Hepatocyte (in vitro differentiated cells): ENCODE results near the gene KCNC4. TPM values are rescaled to one million over a fixed set of nuclear protein-coding genes. Genes with fewer than 3 reads are reported as not detected.

Experiments used
- DNase-seq: peaks from one replicate; pipeline ENCODE4 v3.0.0-alpha.2; 2016; ENCODE audit warnings: low spot score
- H2AFZ ChIP-seq: fragments of 200-600 bp; sonication (generic); 2 replicates; pipeline ENCODE4 v1.6.0; 2016; ENCODE audit warnings: antibody characterized with exemption, mild to moderate bottlenecking
- H3K27ac ChIP-seq: fragments of 200-600 bp; sonication (generic); 2 replicates; pipeline ENCODE4 v1.5.1; 2016; ENCODE audit warnings: mild to moderate bottlenecking
- H3K27me3 ChIP-seq: fragments of 200-600 bp; sonication (generic); 2 replicates; pipeline ENCODE4 v1.6.1; 2016
- H3K36me3 ChIP-seq: fragments of 200-600 bp; sonication (generic); replicated peaks from 2 replicates; pipeline ENCODE4 v1.5.1; 2016; ENCODE audit warnings: low read depth; ENCODE audit not compliant: insufficient read depth
- H3K4me1 ChIP-seq: fragments of 200-600 bp; sonication (generic); 2 replicates; pipeline ENCODE4 v1.5.1; 2016; ENCODE audit warnings: mild to moderate bottlenecking, moderate library complexity; ENCODE audit not compliant: insufficient read depth
- H3K4me2 ChIP-seq: fragments of 200-600 bp; sonication (generic); 2 replicates; pipeline ENCODE4 v1.6.0; 2016
- H3K4me3 ChIP-seq: fragments of 200-600 bp; sonication (generic); 2 replicates; pipeline ENCODE4 v1.5.1; 2016; ENCODE audit warnings: mild to moderate bottlenecking
- H3K79me2 ChIP-seq: fragments of 200-600 bp; sonication (generic); 2 replicates; pipeline ENCODE4 v1.6.0; 2017; ENCODE audit warnings: mild to moderate bottlenecking
- H3K9me2 ChIP-seq: fragments of 200-600 bp; sonication (generic); replicated peaks from 2 replicates; pipeline ENCODE4 v1.6.0; 2017; ENCODE audit warnings: mild to moderate bottlenecking; ENCODE audit not compliant: insufficient read depth
- H3K9me3 ChIP-seq: fragments of 200-600 bp; sonication (generic); 2 replicates; pipeline ENCODE4 v1.5.1; 2016; ENCODE audit warnings: low read depth, mild to moderate bottlenecking
- H4K20me1 ChIP-seq: fragments of 200-600 bp; sonication (generic); 2 replicates; pipeline ENCODE4 v1.6.0; 2016; ENCODE audit warnings: mild to moderate bottlenecking; ENCODE audit not compliant: insufficient read depth, poor library complexity, severe bottlenecking
- CTCF ChIP-seq: fragments of 200-600 bp; sonication (generic); IDR thresholded peaks from 2 replicates; pipeline ENCODE4 v1.5.1; 2016; ENCODE audit warnings: antibody characterized with exemption, mild to moderate bottlenecking; ENCODE audit not compliant: poor library complexity
- EZH2 ChIP-seq: fragments of 200-600 bp; sonication (generic); IDR thresholded peaks from 2 replicates; pipeline ENCODE4 v1.6.1; 2016; ENCODE audit warnings: antibody characterized with exemption, mild to moderate bottlenecking, borderline replicate concordance
- EZH2phosphoT487 ChIP-seq: fragments of 200-600 bp; sonication (generic); IDR thresholded peaks from one replicate; pipeline ENCODE4 v1.6.1; 2018; ENCODE audit warnings: antibody characterized with exemption, mild to moderate bottlenecking, low read depth, moderate library complexity; ENCODE audit not compliant: unreplicated experiment, severe bottlenecking
- WGBS: methylation state at CpG from one replicate; pipeline ENCODE4 v1.1.6; 2016; ENCODE audit warnings: low lambda C conversion rate; ENCODE audit errors: missing lambda C conversion rate; 5-methylcytosine and 5-hydroxymethylcytosine counted together
- polyA plus RNA-seq: library from polyadenylated mRNA; unstranded; fragments of >200 nt; fragmentation: Nextera tagmentation; extraction: Ambion mirVana; gene quantifications from 2 replicates; pipeline ENCODE4 v1.2.1, GENCODE V29; 2016
- total RNA-seq: library from RNA; depleted of rRNA; stranded (reverse); fragments of >200 nt; gene quantifications from 2 replicates; pipeline ENCODE4 v1.2.3, GENCODE V29; 2014

KCNC4 gene
- total RNA-seq (1.3 and 2.1 TPM in 2 replicates), polyA plus RNA-seq (4.6 and 4.8 TPM in 2 replicates)

DNA sequence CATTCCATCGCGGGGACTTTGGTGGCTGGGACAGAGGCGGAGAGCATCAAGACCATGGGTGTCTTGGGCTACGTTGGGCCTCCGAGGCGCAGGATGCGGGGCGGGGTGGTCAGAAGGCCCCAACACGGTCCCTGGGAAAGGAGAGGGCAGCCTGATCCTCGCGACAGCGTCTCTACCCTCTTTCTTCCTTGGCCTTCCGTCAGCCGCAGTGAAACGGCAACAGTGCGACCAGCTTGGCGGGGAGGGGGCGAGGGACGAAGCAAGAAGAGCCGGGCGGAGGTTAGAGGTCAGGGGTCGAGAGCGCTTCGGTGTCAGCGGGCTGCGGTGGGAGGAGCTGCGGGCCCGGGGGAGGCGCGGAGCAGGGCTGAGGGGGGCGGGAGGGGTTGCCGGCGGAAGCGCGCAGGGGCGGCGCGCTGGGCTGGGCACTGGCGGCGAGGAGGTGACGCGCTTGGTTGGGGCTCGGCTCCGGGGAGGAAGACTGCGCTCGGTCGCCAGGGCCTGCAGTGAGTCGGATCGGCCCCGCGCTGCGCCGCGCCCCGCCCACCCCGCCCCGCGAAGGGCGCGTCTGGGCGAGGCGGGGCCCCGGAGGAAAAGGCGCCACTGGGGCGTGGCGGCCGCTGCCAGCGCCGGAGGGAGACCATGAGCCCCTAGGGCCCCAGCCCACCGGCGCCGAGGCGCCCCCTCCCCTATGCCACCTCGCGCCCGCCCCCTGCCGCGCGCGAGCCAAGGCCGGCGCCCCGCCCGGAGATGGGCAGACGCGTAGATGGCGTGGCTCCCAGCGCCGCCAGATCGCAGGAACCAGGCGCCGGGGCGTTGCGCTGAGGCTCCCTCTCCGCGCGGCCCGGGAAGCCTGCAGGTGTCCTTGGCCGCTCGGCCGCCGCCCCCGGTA lies at the start of gene KCNC4:
KCNC4 (plus strand) TSS at position 600 of the 889 bp plus-strand sequence. CDS start 1,186 bp downstream, outside the sequence.
- Histone ChIP-seq H3K4me2 (peak within 1 kb of the TSS; percentile 99), H3K9me2 (no peaks in the 10 kb centered on the region), H3K27ac (peak within 1 kb of the TSS; percentile 15), H3K27me3 (peaks cover 34% of the 10 kb centered on the region), H2AFZ (peak within 1 kb of the TSS; percentile 79), H3K79me2 (no peaks in the 10 kb centered on the region), H4K20me1 (no peaks in the 10 kb centered on the region), H3K4me3 (peak within 1 kb of the TSS; percentile 77), H3K4me1 (peaks cover 14% of the 10 kb centered on the region), H3K36me3 (no peaks in the 10 kb centered on the region), H3K9me3 (no peaks in the 10 kb centered on the region)
- WGBS: 8% methylated on average over 15 of the region's 103 CpGs
- no peak for TF ChIP-seq EZH2
- no peak for TF ChIP-seq EZH2phosphoT487
- no peak for TF ChIP-seq CTCF
- DNase-seq: peak; percentile 81

DNA sequence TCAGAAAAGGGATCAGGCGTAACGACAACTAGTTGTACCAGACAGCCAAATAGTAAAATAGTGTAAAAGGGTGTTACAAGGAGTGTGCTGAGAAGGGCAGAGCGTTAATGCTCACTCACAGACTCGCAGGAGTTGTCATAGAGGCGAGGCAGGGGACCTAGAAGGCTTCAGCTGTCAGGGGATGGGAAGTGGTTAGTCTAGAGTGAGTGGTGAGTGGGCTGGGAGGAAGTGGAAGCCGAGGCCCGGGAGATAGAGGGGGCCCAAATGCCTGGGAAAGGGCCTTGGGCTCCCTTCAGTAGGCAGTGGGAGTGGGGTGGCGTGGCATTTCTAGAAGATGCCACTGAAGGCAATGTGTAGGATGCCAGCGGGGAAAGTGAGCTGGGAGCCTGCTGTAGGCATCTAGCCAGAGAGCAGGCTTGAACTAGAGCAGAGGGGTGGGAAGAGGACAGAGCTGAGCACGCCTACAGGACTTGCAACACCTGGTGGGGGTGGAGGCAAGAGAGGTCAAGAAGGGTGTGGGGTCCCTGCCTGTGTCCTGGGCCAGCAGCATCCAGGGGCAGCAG lies 49.5 kb upstream of the KCNC4 start:
- peaks cover under 1% of the 10 kb centered on the region for H3K27me3 ChIP-seq
- H3K4me3 ChIP-seq: no peak overlapping the region
- no peaks in the 10 kb centered on the region for H3K79me2 ChIP-seq
- H4K20me1 ChIP-seq: no peaks in the 10 kb centered on the region
- 78% methylated on average over 10 of the region's 10 CpGs for WGBS
- H3K9me2 ChIP-seq: no peaks in the 10 kb centered on the region
- H2AFZ ChIP-seq: no peak overlapping the region
- TF ChIP-seq EZH2phosphoT487 (no peak), CTCF (no peak), EZH2 (no peak)
- H3K9me3 ChIP-seq: no peaks in the 10 kb centered on the region
- no peak overlapping the region for H3K4me2 ChIP-seq
- no peak for DNase-seq
- H3K36me3 ChIP-seq: no peaks in the 10 kb centered on the region
- H3K4me1 ChIP-seq: no peaks in the 10 kb centered on the region
- no peak overlapping the region for H3K27ac ChIP-seq

DNA sequence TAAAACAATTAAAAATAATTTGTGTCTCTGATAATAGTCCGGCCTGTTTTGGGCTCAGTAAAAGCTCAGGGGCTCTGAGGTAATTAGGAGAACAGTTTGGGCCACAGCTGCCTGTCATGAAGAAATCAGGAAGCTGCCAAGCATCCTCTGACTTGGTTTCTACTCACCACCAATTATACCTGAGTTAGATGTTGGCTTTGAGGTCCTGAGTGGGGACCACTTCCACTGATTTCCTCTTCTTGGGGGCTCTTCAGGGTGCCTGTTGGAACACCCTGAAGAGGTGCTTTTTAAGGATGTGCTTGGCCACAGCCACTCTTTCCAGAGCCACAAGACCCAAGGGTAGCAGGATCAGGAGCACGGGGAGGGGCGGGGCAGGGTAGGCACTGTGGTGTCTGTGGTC lies 48.9 kb upstream of the KCNC4 start:
- Histone ChIP-seq H3K27ac (no peak overlapping the region), H3K79me2 (no peaks in the 10 kb centered on the region), H3K4me3 (no peak overlapping the region), H3K36me3 (no peaks in the 10 kb centered on the region), H3K4me2 (no peak overlapping the region), H3K27me3 (no peaks in the 10 kb centered on the region), H4K20me1 (no peaks in the 10 kb centered on the region), H3K4me1 (no peaks in the 10 kb centered on the region), H2AFZ (no peak overlapping the region), H3K9me2 (no peaks in the 10 kb centered on the region), H3K9me3 (no peaks in the 10 kb centered on the region)
- no peak for TF ChIP-seq EZH2
- no peak for TF ChIP-seq EZH2phosphoT487
- no peak for TF ChIP-seq CTCF
- WGBS: 86% methylated on average over 3 of the region's 3 CpGs
- no peak for DNase-seq
